Stimulated activated CD4-positive, alpha-beta T cell treated with anti-CD3 and anti-CD28 coated beads, Interleukin-2, amount 100 ng/mL, for 24 hours (primary cell): Measurements from ENCODE around the gene ANKMY1.

Experiments used
- DNase-seq, 2 donors: peaks; one replicate each; pipeline ENCODE4 v3.0.0-alpha.2; 2020

Gene ANKMY1

DNA sequence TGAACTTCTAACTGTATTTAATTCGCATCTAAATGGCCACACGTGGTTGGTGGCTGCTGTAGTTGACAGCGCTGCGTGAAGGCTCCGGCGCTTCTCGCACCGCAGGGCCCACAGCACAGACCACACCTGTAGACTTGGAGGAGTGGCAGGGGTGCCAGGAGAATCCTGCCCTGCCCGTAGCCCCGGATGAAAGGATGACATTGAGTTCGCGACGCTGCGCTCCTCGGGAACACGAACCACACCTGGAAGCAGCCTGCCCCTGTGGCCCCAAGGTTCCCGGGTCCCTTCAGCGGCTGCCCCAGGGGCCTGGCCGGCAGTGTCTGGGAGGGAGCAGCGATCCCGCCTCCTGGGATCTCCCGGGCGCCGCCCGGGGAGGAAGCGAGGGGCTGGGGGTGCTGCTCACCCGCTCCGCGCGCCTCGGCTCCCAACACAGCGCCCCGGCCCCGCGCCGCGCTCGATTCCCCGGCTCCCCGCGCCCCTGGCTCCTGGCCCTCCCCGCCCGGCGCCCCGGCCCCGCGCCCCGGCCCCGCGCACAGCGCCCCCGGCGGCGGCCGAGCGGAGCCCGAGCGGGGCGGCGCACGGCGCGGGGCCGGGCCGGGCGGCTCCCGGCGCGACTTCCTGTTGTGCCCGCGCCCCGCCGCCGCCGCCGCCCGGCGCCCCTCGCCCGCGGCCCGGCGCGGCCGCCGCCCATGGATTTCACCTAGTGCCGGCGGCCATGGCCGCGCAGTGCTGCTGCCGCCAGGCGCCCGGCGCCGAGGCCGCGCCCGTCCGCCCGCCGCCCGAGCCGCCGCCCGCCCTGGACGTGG is 10.3 kb upstream of the ANKMY1 start, which contains the start of gene RNPEPL1:
Gene RNPEPL1, plus strand, starts transcription at position 613 of the 806 bp plus-strand sequence. Its CDS starts 103 bp downstream, at position 716.
- peak; percentile 54 to 60 for DNase-seq

DNA sequence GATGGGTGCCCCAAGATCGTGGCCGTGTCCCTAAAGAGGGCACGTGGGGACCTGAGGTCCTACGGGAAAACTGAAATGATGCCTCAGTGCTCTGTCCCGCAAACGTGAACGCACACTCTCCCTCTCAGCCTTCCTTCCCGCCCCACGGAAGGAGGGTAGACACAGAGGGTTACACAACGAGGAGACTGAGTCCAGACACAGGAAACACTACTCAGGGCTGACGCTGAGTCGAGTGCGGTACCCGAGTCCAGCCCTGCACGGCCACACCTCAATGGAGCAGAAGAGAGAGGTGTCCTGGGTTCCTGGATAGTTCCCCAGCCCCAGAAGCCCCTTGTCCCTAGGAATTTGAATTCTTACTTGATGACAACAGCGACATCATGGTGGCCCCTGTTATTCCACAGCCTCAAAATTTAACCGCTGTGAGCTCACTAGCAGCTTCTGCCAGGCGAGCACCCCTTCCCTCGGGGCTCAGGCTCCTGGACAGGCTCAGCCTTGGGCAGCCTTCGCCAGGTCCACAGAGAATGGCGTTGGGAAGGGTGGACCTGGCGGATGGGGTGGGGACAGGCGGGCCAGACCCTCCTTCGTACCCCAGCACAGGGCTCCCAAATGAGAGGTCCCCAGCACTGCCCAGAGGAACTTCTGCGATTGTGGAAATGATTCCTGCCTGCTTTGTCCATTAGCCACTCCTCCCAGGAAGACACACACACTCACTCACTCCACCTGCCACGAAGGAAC is 9.5 kb upstream of the ANKMY1 start:
- DNase-seq, result peak; percentile 35

GRCh38 chr2:240566203-240567136 is 8.7 kb upstream of the ANKMY1 start:
- peak; percentile 94 to 97 for DNase-seq

GRCh38 chr2:240565333-240566202 is 7.8 kb upstream of the ANKMY1 start:
- DNase-seq, result peak; percentile 87 to 88

DNA sequence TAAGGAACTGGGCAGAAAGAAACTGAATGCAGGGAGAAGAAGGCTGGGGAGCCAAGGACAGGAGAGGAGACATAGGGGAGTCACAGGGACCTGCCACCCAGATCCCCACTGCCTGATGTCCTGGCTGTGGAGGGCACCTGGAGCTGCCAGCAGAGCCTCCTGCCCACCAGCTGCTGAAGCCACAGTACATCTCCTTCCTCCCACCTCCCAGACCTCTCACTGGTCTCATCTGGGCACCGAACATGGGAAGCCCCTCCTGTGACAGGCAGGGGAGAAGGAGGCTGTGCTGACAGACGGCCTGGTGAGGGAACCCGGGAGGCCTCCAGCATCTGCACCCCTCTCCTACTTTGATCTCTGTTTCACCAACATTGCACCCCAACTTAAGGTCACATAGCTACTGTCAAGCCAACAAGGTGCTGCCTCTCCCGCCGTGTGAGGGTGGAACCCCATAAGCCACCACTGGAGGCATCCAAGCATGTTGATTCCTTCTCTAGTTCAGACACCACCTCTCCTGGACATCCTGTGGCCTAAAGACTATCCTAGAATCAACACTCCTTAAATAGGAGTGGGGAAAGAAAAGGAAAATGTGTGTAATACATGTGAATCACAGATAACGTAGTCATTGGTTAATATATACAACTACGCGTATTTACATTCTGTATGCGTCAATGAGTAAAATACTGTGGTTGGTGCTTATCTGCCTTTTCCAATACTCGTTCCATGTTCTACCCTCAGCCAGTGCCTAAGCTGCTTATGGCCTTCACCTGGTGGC is 7.0 kb upstream of the ANKMY1 start:
- DNase-seq, result peak; percentile 42 to 44

DNA sequence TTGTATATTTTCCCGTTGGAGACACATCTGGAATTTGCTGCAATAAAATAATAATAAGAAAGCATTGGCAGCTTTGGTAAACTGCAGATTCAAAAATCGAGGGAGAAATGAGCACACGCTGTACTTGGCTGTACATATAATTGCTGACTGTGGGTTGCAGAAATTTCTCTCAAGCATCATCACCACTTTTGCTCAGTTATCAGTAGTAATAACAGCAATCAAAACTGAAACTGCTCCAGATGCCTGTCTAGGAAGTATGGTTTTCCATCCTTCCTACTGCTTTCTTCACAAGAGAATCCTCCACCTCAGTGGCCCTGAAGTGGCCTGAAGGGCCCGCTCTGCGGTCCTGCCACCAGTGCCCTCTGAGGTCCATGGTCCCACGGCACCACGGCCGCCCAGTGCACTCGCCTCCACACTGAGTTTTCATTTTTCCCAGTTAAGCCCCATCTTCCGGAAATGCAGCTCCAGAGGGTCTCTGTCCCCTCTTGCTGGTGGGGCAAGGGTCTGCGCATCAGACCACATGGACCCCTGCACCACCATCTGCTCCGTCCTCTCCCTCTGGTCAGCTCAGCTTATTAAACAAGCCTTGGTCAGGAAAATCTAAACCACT is 6.3 kb upstream of the ANKMY1 start:
- peak in 1 of 2 donors; percentile 18 for DNase-seq

DNA sequence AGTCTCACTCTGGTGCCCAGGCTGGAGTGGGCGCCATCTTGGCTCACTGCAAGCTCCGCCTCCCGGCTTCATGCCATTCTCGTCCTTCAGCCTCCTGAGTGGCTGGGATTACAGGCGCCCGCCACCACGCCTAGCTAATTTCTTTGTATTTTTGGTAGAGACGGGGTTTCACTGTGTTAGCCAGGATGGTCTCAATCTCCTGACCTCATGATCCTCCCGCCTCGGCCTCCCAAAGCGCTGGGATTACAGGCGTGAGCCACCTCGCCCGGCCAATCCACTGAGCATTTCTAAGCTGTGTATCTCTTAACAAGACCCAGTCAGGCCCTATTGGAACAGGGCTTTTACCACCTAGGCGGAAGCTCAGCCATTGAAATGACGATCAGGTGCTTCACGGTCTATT is 5.4 kb upstream of the ANKMY1 start:
- DNase-seq, result peak in 1 of 2 donors; percentile 12

DNA sequence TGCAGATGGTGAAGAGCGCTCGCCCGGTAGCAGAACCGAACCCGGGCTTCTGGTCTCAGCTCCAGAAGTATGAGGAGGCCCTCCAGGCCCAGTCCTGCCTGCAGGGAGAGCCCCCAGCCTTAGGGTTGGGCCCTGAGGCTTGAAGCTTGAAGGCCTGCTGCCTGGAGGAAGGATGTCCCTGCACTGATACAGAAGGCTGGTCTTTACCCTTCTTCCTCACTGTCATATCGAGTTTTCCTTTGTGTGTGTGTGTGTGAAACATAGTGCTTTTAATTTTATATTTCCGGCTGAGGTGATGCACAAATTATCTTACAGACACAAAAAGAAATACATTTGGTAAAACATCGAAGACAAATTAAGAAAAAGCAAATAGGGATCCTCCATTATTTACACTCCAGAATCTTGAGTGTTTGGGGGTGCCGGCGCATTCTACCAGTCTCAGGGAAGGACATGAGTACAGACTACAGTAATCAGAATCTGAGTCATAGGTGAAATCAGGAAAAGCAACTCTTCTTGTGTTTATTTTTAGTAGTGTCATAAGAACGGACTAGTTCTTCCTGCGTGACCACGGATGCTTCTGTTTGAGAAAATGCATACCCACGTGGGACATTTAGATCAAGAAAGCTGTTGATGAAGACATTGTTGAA is 3.7 kb upstream of the ANKMY1 start:
- DNase-seq, result peak in 1 of 2 donors; percentile 34

DNA sequence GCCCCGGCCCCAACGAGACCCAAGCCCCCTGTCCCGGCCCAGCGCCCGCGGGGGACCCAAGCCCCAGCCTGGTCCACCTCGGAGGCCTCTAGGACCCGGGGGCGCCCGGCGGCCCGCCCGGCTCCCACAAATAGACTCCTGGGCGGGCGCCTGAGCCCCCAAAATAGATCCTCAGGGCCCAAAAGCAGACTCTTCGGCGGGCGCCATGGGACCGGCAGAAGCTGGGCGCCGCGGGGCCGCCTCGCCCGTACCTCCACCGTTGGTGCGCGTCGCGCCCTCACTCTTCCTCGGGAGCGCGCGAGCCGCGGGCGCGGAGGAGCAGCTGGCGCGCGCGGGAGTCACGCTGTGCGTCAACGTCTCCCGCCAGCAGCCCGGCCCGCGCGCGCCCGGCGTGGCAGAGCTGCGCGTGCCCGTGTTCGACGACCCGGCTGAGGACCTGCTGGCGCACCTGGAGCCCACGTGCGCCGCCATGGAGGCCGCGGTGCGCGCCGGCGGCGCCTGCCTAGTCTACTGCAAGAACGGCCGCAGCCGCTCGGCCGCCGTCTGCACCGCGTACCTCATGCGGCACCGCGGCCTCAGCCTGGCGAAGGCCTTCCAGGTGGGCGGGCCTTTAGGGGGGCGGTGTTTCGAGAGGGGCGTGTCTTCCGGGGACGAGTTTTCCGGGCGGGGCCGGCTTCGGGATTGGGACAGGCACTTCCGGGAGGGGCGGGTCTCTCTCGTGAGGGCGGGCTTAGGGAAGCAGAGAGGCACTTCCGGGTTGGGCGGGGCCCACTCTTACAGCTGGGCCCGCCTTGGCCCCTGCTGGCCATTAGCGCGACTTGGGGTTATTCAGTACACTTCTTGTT is 2.9 kb upstream of the ANKMY1 start:
- peak; percentile 100 for DNase-seq

GRCh38 chr2:240560084-240560479 is 2.3 kb upstream of the ANKMY1 start, which contains the start of gene DUSP28:
DUSP28 (plus strand) TSS chr2:240560357; CDS start chr2:240560685, 328 bp downstream.
- DNase-seq, result peak; percentile 89 to 94

DNA sequence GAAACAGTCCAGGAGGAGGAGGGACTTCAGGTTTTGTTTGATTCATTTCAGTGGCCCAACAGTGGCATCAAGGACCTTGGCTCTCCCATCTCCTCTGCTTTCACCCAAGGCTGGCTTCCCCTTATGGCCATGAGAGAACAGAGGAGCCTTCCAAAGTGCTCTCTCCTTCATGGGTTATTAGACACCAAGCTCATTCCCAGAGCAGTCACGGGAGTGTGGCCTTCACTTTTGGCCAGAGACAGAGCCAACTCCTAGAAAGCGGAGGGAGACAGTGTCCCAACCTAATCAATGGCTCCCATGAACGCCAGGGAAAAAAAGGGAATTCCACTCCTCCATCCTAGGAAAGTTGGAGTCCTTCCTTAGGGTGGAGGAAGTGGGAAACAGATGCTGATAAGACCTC is 1.5 kb upstream of the ANKMY1 start:
- DNase-seq, result peak in 1 of 2 donors; percentile 17

DNA sequence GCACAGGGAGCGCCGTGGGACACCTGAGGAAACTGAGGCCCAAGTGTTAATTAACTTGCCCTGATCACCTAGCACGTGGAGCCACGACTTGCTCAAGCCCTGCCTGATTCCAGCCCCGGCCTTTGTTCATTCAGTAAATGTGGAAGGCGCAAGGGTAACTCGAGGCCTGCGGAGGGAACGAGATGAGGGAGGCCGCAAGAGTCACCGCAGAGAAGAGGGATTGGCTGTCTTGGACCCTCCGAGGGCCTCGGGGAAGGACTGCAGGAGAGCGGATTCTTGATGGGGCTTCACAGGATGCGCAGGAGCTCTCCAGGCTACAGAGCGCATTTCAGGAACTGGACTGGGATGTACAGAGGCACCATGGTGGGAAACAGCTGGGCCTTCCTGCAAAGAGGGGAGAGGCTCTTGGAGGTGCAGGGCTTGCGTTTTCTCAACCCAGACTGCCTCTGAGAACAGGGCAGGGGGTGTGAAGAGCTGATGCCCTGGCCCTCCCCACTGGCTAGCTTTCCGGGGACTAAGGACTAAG is 511 bp upstream of the ANKMY1 start:
- DNase-seq, result no peak

DNA sequence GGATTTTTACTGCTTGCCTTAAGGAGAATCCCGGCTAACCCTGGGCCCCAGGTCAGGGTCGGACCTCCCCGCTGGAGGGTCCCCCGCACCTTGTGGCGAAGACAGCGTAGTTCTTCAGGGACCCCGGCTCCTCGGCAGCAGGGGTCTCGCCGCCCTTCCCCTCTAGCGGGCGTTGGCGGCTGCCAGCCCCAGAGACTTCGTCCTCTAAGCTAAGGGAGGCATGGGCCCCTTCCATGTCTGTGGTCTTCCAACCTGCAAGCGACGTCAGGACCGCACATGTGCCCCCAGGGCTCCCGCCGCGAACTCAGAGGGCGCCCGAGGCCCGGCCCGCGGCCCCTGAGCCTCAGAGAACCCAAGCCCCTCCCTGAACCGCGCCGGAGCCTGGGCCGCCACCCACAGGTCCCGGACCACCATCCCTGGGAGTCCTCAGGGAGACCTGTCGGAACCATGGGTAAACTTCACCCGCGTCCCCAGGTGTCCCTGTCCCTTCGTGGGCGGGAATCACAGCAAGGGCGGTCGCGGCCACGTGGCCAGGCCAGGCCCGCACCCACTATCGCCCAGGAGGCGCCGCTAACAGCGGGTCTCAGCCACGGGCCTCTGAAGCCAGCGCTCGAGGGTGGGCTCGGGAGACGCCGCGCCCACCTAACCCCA is 562 bp downstream of the ANKMY1 start:
- no peak for DNase-seq

GRCh38 chr2:240556553-240557100 is 1.2 kb downstream of the ANKMY1 start:
- DNase-seq, result peak; percentile 72 to 74

GRCh38 chr2:240555541-240556250 is 2.1 kb downstream of the ANKMY1 start:
- no peak for DNase-seq

DNA sequence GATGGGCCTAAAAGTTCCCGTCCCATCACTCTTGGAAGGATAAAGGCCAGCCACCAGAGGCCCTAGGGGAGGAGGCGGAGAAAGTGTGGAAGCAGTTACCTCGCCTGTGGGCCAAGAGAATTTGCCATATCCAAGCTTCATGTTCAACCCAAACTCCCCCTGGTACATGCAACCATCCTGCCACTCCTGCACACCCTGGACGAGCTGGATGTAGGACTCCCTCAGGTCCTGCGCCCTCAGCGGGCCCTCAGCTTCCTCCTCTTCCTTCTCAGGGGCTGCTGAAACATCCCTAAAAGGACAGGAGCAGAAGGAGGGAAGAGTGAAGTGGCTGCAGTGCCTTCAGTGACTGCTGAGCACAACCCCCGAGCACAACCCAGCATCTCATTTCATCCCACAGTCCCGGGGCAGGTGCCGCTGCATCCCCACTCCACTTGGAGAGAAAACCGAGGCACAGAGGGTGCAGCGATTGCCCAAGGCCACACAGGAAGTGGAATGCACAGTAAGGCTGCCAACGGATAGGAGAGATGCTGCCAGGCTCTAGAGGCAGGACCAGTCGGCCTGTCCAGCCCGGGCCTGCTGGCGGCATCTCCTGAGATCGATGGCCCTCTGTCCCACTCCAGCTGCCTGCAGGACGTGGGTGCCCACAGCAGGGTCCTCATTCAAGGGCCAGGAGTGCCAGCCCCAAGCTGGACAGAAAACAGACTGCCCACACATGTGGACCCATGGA is 2.9 kb downstream of the ANKMY1 start:
- DNase-seq, result no peak
